IPS-18a (cell line): Measurements from ENCODE around the gene CDC42EP3.

Experiments
- H3K27ac ChIP-seq: one replicate; pipeline ENCODE4 v1.5.1; 2013; ENCODE audit warnings: low read length
- H3K27me3 ChIP-seq: one replicate; pipeline ENCODE4 v1.6.1; 2013; ENCODE audit warnings: mild to moderate bottlenecking, low read length; ENCODE audit not compliant: control insufficient read depth, insufficient read depth
- H3K36me3 ChIP-seq: one replicate; pipeline ENCODE4 v1.6.1; 2013; ENCODE audit warnings: low read depth, low read length; ENCODE audit not compliant: control insufficient read depth
- H3K4me1 ChIP-seq: one replicate; pipeline ENCODE4 v1.6.1; 2013; ENCODE audit warnings: low read depth, low read length; ENCODE audit not compliant: control insufficient read depth
- H3K4me3 ChIP-seq: one replicate; pipeline ENCODE4 v1.5.1; 2013; ENCODE audit warnings: low read length
- H3K9ac ChIP-seq: one replicate; pipeline ENCODE4 v1.6.1; 2013; ENCODE audit warnings: mild to moderate bottlenecking, low read length, moderate library complexity
- H3K9me3 ChIP-seq: one replicate; pipeline ENCODE4 v1.6.1; 2013; ENCODE audit warnings: low read depth, low read length; ENCODE audit not compliant: control insufficient read depth

CDC42EP3 gene

DNA sequence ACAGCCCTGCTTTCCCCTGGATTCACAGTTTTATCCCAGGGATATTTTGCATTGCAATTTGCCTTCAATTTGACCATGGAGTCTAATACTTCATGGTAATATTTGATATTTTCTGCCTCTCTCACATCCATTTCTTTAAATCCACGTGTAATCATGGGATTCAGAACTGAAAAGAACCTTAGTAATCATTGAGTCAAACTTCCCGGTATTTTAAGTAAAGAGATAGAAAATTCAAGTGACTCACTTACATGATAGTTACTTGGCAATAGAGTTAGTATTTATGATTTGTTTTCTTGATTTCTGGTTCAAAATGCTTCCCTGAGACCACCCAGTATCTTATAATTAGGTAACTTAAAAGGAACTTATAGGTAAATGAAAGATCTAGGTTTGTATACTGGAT is 33.7 kb upstream of the CDC42EP3 start:
- H3K9me3 ChIP-seq, result no peaks in the 10 kb centered on the region
- H3K4me3 ChIP-seq, result no peak overlapping the region
- no peaks in the 10 kb centered on the region for H3K27me3 ChIP-seq
- no peaks in the 10 kb centered on the region for H3K4me1 ChIP-seq
- no peaks in the 10 kb centered on the region for H3K36me3 ChIP-seq
- no peak overlapping the region for H3K27ac ChIP-seq
- H3K9ac ChIP-seq, result no peak overlapping the region

DNA sequence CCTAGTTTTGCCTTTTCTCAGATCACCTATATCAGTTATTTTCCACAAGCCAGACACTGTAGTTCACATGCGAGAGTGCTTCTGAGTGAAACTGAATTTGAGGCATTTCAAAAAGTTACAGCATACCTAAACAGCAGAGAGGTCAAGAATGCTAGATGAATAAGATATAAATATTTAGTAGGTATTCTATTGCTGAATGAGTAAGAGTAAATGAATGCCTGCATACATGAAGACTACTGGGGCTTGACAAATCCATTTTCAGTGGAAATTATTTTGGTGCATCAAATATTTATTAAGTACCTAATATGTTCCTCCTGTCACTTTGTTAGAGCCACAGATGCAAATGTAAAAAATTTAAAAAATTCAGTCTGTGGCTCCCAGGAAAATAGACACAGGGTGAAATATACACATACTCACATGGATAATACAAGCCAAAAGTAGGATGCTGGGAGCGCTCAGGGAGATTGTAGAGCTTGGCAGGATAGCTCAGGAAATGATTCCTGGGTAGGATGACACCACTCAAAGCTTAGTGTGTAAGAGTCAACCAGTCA is 27.6 kb upstream of the CDC42EP3 start:
- H3K9me3 ChIP-seq, result no peaks in the 10 kb centered on the region
- no peaks in the 10 kb centered on the region for H3K27me3 ChIP-seq
- no peak overlapping the region for H3K4me3 ChIP-seq
- no peak overlapping the region for H3K27ac ChIP-seq
- H3K4me1 ChIP-seq, result no peaks in the 10 kb centered on the region
- H3K9ac ChIP-seq, result no peak overlapping the region
- H3K36me3 ChIP-seq, result no peaks in the 10 kb centered on the region

DNA sequence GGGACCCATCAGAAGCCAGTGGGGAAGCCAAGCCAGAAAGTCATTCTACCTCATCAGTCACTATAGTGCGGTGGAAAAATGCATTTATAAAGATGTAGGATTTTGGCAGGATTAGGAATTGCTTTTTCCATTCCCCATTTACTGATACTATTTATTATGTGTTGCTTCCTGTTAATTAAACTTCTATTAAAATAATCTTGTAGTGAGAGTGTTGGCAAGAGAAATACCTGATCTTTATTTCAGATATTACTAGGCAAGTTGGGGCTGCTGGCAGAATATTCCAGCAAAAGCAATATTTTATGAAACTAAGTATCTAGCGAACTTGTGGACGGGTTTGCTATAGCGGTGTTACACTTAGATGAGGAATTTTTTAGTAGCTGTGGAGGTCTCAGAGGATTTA is 23.9 kb upstream of the CDC42EP3 start:
- H3K4me1 ChIP-seq, result no peaks in the 10 kb centered on the region
- H3K9ac ChIP-seq, result no peak overlapping the region

DNA sequence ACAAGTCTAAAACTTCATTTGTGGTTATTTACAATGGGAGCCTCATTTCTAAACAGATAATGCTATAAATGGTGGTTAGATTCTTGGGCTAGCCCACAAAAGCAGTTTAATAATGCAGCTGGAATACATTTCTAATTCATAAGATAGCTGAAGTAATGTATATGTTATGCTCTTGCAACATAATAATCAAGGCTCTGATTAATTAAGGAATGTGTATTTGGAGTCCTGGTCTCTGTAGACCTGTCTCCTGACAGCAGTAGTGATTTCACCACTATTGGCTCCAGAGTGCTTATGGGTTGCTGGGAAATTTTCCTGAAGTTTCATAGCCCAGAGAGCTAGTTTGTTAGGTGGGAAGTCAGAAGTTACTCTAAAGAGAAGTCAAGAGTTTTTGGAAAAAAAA is 21.3 kb upstream of the CDC42EP3 start:
- no peaks in the 10 kb centered on the region for H3K9me3 ChIP-seq
- H3K4me1 ChIP-seq, result no peaks in the 10 kb centered on the region
- no peak overlapping the region for H3K27ac ChIP-seq
- no peak overlapping the region for H3K9ac ChIP-seq
- no peak overlapping the region for H3K4me3 ChIP-seq
- no peaks in the 10 kb centered on the region for H3K27me3 ChIP-seq
- H3K36me3 ChIP-seq, result no peaks in the 10 kb centered on the region

More for the DNA sequence above, 23.9 kb upstream of the CDC42EP3 start:
- Histone ChIP-seq H3K9me3 (no peaks in the 10 kb centered on the region), H3K36me3 (no peaks in the 10 kb centered on the region), H3K27ac (no peak overlapping the region), H3K4me3 (no peak overlapping the region), H3K27me3 (no peaks in the 10 kb centered on the region)

DNA sequence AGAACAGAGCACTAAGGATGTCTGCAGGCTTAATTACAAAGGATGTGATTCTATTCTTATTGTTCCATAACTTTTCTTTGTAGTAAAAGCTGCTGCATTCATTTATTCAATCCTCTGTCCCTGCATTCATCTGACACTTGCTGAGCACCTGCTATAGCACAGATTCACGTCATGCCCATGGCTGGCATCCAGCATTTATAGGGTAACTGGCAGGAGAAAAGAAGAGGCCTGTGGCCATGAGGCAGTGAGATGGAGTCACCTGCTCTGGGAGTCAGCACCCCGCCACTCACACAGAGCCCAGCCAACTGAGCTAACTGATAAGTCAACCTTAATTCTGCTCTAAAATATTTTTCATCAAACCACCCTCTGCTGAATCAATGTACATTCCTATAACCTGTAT is 18.3 kb upstream of the CDC42EP3 start:
- H3K9ac ChIP-seq, result no peak overlapping the region
- H3K4me3 ChIP-seq, result no peak overlapping the region
- no peaks in the 10 kb centered on the region for H3K9me3 ChIP-seq
- H3K4me1 ChIP-seq, result no peaks in the 10 kb centered on the region
- H3K36me3 ChIP-seq, result no peaks in the 10 kb centered on the region
- H3K27ac ChIP-seq, result no peak overlapping the region
- H3K27me3 ChIP-seq, result no peaks in the 10 kb centered on the region

DNA sequence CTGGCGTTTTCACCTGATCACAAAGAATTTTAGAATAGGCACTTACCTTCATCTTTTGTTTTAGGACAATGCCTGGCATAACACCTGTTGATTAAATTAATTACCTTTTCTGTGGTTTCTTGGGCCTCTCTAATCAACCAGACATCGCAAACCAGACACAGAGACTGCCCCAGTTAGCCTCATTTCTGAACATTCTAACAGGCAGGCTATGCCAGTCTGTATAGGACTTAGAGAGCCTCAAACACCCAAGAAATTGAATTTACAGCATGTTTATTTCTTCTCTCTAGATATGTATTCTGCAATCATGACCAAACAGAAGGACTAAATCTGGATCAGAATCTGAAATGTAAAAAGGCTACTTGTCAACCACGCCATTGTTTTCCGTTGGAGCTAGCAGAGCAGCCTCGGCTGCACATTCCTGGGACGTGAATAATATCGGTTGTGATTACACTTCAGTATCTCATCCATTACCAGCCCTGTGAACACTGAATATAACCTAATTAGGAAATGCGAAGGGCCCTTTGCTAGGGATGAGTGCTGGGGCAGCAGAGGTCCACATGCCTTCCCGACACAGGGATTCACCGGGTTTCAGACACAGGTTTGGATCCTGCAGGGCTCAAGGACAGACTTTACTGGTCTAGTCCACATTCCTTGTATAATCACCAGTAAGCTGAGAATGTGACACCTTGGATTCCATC is 17.5 kb upstream of the CDC42EP3 start:
- Histone ChIP-seq H3K4me1 (no peaks in the 10 kb centered on the region), H3K9ac (no peak overlapping the region), H3K27ac (no peak overlapping the region)

DNA sequence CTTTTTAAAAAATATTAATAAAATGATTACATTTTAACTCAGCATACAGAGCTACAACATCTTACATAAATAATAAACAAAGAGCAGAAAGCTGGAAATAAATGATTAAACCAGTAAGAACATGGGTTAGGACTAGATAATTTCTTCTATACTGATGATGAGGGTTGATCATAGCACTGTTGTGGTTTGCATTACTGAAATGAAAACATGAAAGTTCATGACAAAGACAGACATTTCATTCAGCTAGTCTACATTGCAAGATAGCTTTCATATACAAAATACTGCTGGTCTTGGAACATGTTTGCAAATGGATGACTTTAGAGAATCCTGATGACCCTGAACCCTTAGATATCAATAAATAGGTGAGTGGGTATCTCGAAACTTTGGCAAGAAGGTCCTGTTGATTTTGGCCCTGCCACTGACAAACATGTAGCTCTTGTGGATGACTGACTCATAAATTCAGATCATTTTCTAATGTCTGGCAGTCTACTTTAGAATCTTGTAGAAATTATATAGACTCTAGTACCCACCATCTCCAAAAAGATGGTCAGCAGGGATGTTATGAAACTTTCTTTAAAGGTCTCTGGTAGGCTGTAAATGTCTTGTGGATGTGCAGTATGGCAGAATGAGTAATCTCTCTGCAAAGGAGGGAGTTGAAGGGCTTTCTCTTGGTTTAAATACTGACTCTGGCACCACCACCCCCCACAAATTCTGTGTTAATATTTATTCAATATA is 15.5 kb upstream of the CDC42EP3 start:
- H3K4me3 ChIP-seq, result no peak overlapping the region
- no peaks in the 10 kb centered on the region for H3K36me3 ChIP-seq
- H3K9ac ChIP-seq, result no peak overlapping the region
- H3K9me3 ChIP-seq, result no peaks in the 10 kb centered on the region
- no peak overlapping the region for H3K27ac ChIP-seq
- H3K27me3 ChIP-seq, result no peaks in the 10 kb centered on the region
- H3K4me1 ChIP-seq, result no peaks in the 10 kb centered on the region

More for the DNA sequence above, 17.5 kb upstream of the CDC42EP3 start:
- H3K9me3 ChIP-seq, result no peaks in the 10 kb centered on the region
- no peaks in the 10 kb centered on the region for H3K27me3 ChIP-seq
- no peak overlapping the region for H3K4me3 ChIP-seq
- no peaks in the 10 kb centered on the region for H3K36me3 ChIP-seq

DNA sequence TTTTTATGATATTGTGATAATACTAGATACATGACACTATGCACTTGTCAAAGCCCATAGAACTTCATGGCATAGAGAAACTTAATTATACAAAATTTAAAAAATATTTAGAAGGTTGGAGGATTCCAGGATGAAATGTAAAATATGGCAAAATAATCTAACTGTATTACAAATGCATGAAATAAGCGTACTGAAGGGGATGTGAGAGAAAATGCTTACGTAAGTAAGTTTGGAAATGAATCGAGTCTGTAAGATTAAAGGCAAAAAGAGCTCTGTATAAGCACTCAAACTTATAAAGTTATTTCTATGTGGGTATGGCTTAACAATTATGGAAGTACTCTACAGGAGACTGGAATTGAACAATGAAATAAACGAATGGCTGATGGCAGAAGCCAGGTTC is 13.4 kb upstream of the CDC42EP3 start:
- Histone ChIP-seq H3K36me3 (no peaks in the 10 kb centered on the region), H3K9ac (no peak overlapping the region), H3K27me3 (no peaks in the 10 kb centered on the region), H3K4me1 (no peaks in the 10 kb centered on the region), H3K27ac (no peak overlapping the region), H3K9me3 (no peaks in the 10 kb centered on the region), H3K4me3 (no peak overlapping the region)

DNA sequence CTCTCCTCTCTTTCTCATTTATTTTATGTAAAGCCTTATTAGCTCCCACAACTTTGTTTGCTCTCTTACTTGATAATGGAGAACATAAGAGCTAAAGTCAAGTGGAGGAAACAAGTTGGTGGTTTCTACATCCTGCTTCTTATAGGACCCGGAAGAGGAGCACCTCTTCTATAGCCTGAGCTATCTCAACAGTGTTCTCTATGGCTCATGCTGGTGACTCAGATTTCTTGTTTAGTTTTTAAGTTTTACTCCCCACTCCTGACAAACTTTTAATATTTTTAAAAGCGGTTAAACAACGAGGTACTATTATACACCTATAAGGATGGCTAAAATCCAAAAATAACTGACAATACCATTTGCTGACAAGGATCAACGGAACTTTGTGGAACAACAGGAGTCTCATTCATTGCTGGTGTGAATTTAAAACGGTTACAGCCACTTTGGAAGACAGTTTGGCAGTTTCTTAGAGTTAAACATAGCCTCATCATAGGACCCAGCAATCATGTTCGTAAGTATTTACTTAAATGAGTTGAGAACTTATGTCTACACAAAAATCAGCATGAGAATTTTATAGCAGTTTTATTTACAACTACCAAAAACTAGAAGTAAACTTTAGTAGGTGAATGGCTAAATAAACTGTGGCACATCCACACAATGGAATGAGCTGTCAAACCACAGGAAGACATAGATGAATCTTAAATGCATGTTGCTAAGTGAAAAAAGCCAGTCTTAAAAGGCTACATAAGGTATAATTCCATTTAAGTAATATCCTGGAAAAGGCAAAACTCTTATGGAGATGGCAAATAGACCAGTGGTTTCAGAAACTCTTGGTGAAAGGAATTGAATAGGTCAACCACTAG is 12.7 kb upstream of the CDC42EP3 start:
- no peaks in the 10 kb centered on the region for H3K27me3 ChIP-seq
- no peaks in the 10 kb centered on the region for H3K9me3 ChIP-seq
- H3K9ac ChIP-seq, result no peak overlapping the region
- H3K27ac ChIP-seq, result no peak overlapping the region
- H3K36me3 ChIP-seq, result no peaks in the 10 kb centered on the region
- H3K4me1 ChIP-seq, result no peaks in the 10 kb centered on the region
- no peak overlapping the region for H3K4me3 ChIP-seq

DNA sequence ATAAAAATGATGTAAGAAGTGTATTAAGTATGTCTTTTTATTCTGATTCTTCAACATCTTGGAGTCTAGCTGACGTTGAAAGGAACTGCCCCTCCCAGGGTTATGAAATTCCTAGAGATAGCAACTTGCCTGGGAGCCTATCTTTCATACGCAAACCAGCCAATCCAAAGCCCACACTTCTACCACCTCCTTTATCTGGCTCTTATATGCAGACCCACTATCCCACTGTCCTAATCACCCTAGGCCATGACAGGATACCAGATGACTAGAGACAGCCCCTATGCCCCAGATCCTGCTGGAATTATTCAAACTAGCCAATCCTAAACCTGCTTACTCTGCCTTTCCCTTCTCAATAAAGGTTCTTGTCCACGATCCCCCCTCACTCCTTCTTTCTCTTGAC is 11.8 kb upstream of the CDC42EP3 start:
- no peak overlapping the region for H3K9ac ChIP-seq
- no peaks in the 10 kb centered on the region for H3K27me3 ChIP-seq
- H3K4me1 ChIP-seq, result no peaks in the 10 kb centered on the region
- H3K27ac ChIP-seq, result no peak overlapping the region
- no peaks in the 10 kb centered on the region for H3K9me3 ChIP-seq
- no peaks in the 10 kb centered on the region for H3K36me3 ChIP-seq
- no peak overlapping the region for H3K4me3 ChIP-seq

DNA sequence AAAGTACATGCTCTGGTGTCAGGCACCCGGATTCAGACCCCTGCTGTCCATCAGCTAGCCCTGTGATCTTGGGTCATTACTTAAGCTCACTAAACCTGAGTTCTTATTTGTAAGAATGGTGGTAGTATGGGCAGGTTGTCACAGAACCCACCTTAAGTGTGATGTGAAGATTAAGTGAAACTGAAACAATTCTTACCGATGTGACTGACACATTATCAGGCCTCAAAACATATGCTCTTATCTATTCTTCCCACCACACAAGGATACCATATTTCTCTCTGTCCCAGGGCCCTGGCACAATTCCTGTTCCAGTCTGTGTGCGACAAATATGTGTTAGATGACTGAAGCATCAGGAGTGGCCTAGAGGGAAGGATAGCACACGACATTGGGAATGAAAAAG is 11.0 kb upstream of the CDC42EP3 start:
- Histone ChIP-seq H3K9ac (no peak overlapping the region), H3K36me3 (no peaks in the 10 kb centered on the region)

More for the DNA sequence above, 11.0 kb upstream of the CDC42EP3 start:
- no peaks in the 10 kb centered on the region for H3K4me1 ChIP-seq
- H3K27me3 ChIP-seq, result no peaks in the 10 kb centered on the region
- H3K4me3 ChIP-seq, result no peak overlapping the region
- no peaks in the 10 kb centered on the region for H3K9me3 ChIP-seq
- no peak overlapping the region for H3K27ac ChIP-seq
